H1 (cell line): ENCODE data around the gene PACC1. TPM values are rescaled to one million over a fixed set of nuclear protein-coding genes. Genes with fewer than 3 reads are reported as not detected.

Experiments
- CTCF ChIA-PET: fragments of 300-600 bp; sonication (Branson Sonifier 250); formaldehyde crosslinking; loops from one replicate; lab custom pipeline; 2021; ENCODE audit not compliant: partially characterized antibody; lab: Charles Lee
- POLR2A ChIA-PET: fragments of 300-600 bp; sonication (Branson Sonifier 250); formaldehyde crosslinking; loops from one replicate; lab custom pipeline; 2021; ENCODE audit warnings: inconsistent platforms; ENCODE audit not compliant: partially characterized antibody; lab: Charles Lee
- DNase-seq, 2 experiments: peaks; one replicate each; pipeline versions ENCODE4 v3.0.0 to v3.0.0-alpha.2; 2010 to 2022; ENCODE audit warnings: low spot score in 2 of 2, low read depth in 1 of 2, mixed read lengths in 1 of 2
- FAIRE-seq: peaks from 2 replicates; lab custom pipeline; 2011; peaks lifted over from hg19 to GRCh38; lab: Jason Lieb, UNC
- H2AFZ ChIP-seq: 2 replicates; pipeline ENCODE4 v1.8.1; 2012; ENCODE audit warnings: low read length, inconsistent platforms
- H2AK5ac ChIP-seq: 2 replicates; pipeline ENCODE4 v1.6.1; 2013; ENCODE audit warnings: low read depth, low read length
- H2BK120ac ChIP-seq: replicated peaks from 2 replicates; pipeline ENCODE3; 2013; ENCODE audit warnings: low read depth, low read length, inconsistent platforms
- H2BK12ac ChIP-seq: 2 replicates; pipeline ENCODE4 v1.6.1; 2013; ENCODE audit warnings: low read depth, low read length
- H2BK15ac ChIP-seq: 2 replicates; pipeline ENCODE4 v1.6.1; 2013; ENCODE audit warnings: low read length
- H2BK20ac ChIP-seq: 2 replicates; pipeline ENCODE4 v1.6.1; 2013; ENCODE audit warnings: low read length
- H2BK5ac ChIP-seq: 2 replicates; pipeline ENCODE4 v1.6.1; 2013; ENCODE audit warnings: low read depth, low read length
- H3K14ac ChIP-seq: 2 replicates; pipeline ENCODE4 v1.6.1; 2013; ENCODE audit warnings: inconsistent platforms; ENCODE audit not compliant: insufficient read length
- H3K18ac ChIP-seq: 2 replicates; pipeline ENCODE4 v1.6.1; 2013; ENCODE audit warnings: low read length; ENCODE audit errors: extremely low read depth
- H3K23ac ChIP-seq: 2 replicates; pipeline ENCODE4 v1.6.1; 2013; ENCODE audit warnings: inconsistent platforms; ENCODE audit not compliant: insufficient read length
- H3K23me2 ChIP-seq: 2 replicates; pipeline ENCODE4 v1.6.1; 2013; ENCODE audit warnings: low read depth, low read length
- H3K27ac ChIP-seq: 2 replicates; pipeline ENCODE4 v1.6.1; 2011; ENCODE audit warnings: low read depth, low read length, inconsistent platforms
- H3K27me3 ChIP-seq, 4 experiments: replicated peaks in 1 of 4; 1 replicate in 1 of 4; 2 replicates in 3 of 4; pipeline versions ENCODE4 v1.6.1 to v1.8.1; 2011 to 2013; ENCODE audit warnings: low read length in 3 of 4, mild to moderate bottlenecking in 3 of 4, inconsistent platforms in 2 of 4, mixed read lengths in 2 of 4, moderate library complexity in 1 of 4; ENCODE audit not compliant: control insufficient read depth in 3 of 4, insufficient read depth in 3 of 4; ENCODE audit errors: extremely low read depth in 1 of 4
- H3K36me3 ChIP-seq, 4 experiments: 2 replicates each; pipeline versions ENCODE4 v1.6.1 to v1.8.1; 2011 to 2013; ENCODE audit warnings: mild to moderate bottlenecking in 4 of 4, low read length in 3 of 4, moderate library complexity in 2 of 4, control low read depth in 1 of 4, inconsistent platforms in 1 of 4; ENCODE audit not compliant: insufficient read depth in 4 of 4, control insufficient read depth in 2 of 4
- H3K4ac ChIP-seq: replicated peaks from 2 replicates; pipeline ENCODE3; 2013; ENCODE audit warnings: low read length, low read depth, mixed read lengths, inconsistent platforms; ENCODE audit not compliant: insufficient read length
- H3K4me1 ChIP-seq, 4 experiments: replicated peaks in 1 of 4; 1 replicate in 1 of 4; 2 replicates in 3 of 4; pipeline versions ENCODE4 v1.6.1 to v1.8.1; 2011 to 2013; ENCODE audit warnings: low read length in 3 of 4, inconsistent platforms in 2 of 4, mixed read lengths in 1 of 4; ENCODE audit not compliant: insufficient read depth in 4 of 4, control insufficient read depth in 3 of 4
- H3K4me2 ChIP-seq, 2 experiments: 2 replicates each; pipeline versions ENCODE4 v1.6.1 to v1.8.1; 2011 to 2013; ENCODE audit warnings: low read depth in 2 of 2, low read length in 2 of 2, control low read depth in 1 of 2, inconsistent platforms in 1 of 2, mild to moderate bottlenecking in 1 of 2; ENCODE audit not compliant: insufficient read depth in 1 of 2
- H3K4me3 ChIP-seq, 4 experiments: fragments of 200-600, 300-600 bp in 1 of 4; sonication (generic), shearing (Covaris generic), sonication (Bioruptor Twin) in 1 of 4; 2 replicates each; pipeline versions ENCODE4 v1.5.1 to v1.8.1; 2011 to 2016; ENCODE audit warnings: low read length in 4 of 4, low read depth in 3 of 4, control low read depth in 2 of 4, inconsistent platforms in 2 of 4, mild to moderate bottlenecking in 2 of 4, mixed read lengths in 1 of 4, moderate library complexity in 1 of 4; ENCODE audit not compliant: insufficient read depth in 2 of 4; ENCODE audit errors: extremely low read depth in 1 of 4
- H3K56ac ChIP-seq: replicated peaks from 2 replicates; pipeline ENCODE3; 2013; ENCODE audit warnings: low read depth, mild to moderate bottlenecking, mixed read lengths, low read length, inconsistent platforms; ENCODE audit not compliant: insufficient read length
- H3K79me1 ChIP-seq: 2 replicates; pipeline ENCODE4 v1.6.1; 2013; ENCODE audit warnings: low read depth, low read length, control low read depth
- H3K79me2 ChIP-seq, 2 experiments: 2 replicates each; pipeline versions ENCODE4 v1.6.1 to v1.8.1; 2012 to 2013; ENCODE audit warnings: low read length in 2 of 2, mild to moderate bottlenecking in 2 of 2, inconsistent platforms in 1 of 2; ENCODE audit not compliant: insufficient read depth in 2 of 2, control insufficient read depth in 1 of 2
- H3K9ac ChIP-seq, 4 experiments: replicated peaks in 1 of 4; 1 replicate in 1 of 4; 2 replicates in 3 of 4; pipeline versions ENCODE4 v1.6.1 to v1.8.1; 2011 to 2013; ENCODE audit warnings: low read depth in 3 of 4, low read length in 3 of 4, control low read depth in 2 of 4, mild to moderate bottlenecking in 2 of 4, moderate library complexity in 2 of 4, inconsistent platforms in 1 of 4; ENCODE audit errors: extremely low read depth in 1 of 4
- H3K9me3 ChIP-seq, 2 experiments: 2 replicates each; pipeline versions ENCODE4 v1.6.1 to v1.8.1; 2012 to 2013; ENCODE audit warnings: mild to moderate bottlenecking in 2 of 2, moderate library complexity in 2 of 2, control low read depth in 1 of 2, inconsistent platforms in 1 of 2, low read depth in 1 of 2, low read length in 1 of 2, mixed read lengths in 1 of 2; ENCODE audit not compliant: insufficient read depth in 2 of 2
- H4K20me1 ChIP-seq, 2 experiments: replicated peaks in 1 of 2; 2 replicates each; pipeline versions ENCODE3 to v1.8.1; 2011 to 2013; ENCODE audit warnings: inconsistent platforms in 2 of 2, low read length in 2 of 2, mild to moderate bottlenecking in 1 of 2; ENCODE audit not compliant: insufficient read depth in 2 of 2, control insufficient read depth in 1 of 2
- H4K5ac ChIP-seq: 2 replicates; pipeline ENCODE4 v1.6.1; 2013; ENCODE audit warnings: low read length, low read depth, mixed read lengths, inconsistent platforms; ENCODE audit not compliant: insufficient read length
- H4K8ac ChIP-seq: 2 replicates; pipeline ENCODE4 v1.8.0; 2013; ENCODE audit warnings: mild to moderate bottlenecking, moderate library complexity, low read length, inconsistent platforms; ENCODE audit not compliant: insufficient read depth; ENCODE audit errors: extremely low read depth
- H4K91ac ChIP-seq: replicated peaks from 2 replicates; pipeline ENCODE3; 2013; ENCODE audit warnings: low read length, mixed read lengths, inconsistent platforms; ENCODE audit not compliant: insufficient read length
- RFX5 ChIP-seq: IDR thresholded peaks from 2 replicates; pipeline ENCODE4 v1.6.1; 2011; ENCODE audit warnings: low read depth, low read length, improper control_type of control experiment, borderline replicate concordance
- SRF ChIP-seq: IDR thresholded peaks from 2 replicates; pipeline ENCODE4 v1.6.1; 2011; ENCODE audit warnings: mild to moderate bottlenecking, low read depth, low read length, moderate library complexity
- WGBS, 2 experiments: shearing (Covaris generic) in 1 of 2; methylation state at CpG; one replicate each; pipeline versions ENCODE4 v1.1.6 to v1.1.7; 2013 to 2015; ENCODE audit warnings: low lambda C conversion rate in 2 of 2, mixed read lengths in 2 of 2, inconsistent platforms in 1 of 2, low coverage in 1 of 2, missing lambda C conversion rate in 1 of 2; ENCODE audit not compliant: insufficient replicate concordance in 2 of 2, insufficient coverage in 1 of 2, insufficient read length in 1 of 2; ENCODE audit errors: extremely low coverage in 1 of 2, missing lambda C conversion rate in 1 of 2; 5-methylcytosine and 5-hydroxymethylcytosine counted together
- polyA plus RNA-seq, 7 experiments: library from polyadenylated mRNA; depleted of rRNA in 3 of 7; stranded (reverse) in 5 of 7; unstranded in 2 of 7; fragments of >200 nt in 5 of 7; fragments of 200-250 nt in 2 of 7; gene quantifications; 1 replicate in 5 of 7; 2 replicates in 1 of 7; 4 replicates in 1 of 7; pipeline versions ENCODE4 v1.2.1 to v1.2.3, GENCODE V29; 2011 to 2013; ENCODE audit warnings: missing spikeins in 2 of 7, mixed read lengths in 2 of 7
- total RNA-seq: library from RNA; stranded (reverse); fragmentation: NEBNext Ultra II Directional; extraction: Animal tissue kit (Norgen Biotek cat#: 25700); gene quantifications from 2 replicates; pipeline ENCODE4 v1.2.1, GENCODE V29; 2021

Gene PACC1
- total and polyA plus RNA-seq, 2 of the 8 experiments (the other 6 are each of a cell fraction or from before 2014, with no cell fraction given), result 18.8 to 23.5 TPM

DNA sequence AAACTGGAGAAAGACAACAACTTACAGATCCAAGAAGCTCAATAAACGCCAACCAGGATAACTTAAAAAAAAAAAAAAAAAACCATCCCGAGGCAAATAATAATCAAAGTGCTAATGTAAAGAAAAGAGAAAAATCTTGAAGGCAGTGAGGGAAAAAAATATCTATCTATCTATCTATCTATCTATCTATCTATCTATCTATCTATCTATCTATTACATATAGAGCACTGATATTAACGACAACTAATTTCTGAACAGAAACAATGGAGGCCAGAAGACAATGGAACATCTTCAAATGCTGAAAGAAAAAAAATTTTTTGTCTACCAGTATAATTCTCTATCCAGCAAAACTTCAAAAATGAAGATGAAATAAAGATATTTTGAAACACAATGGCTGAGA, 18.0 kb downstream of the PACC1 start:
- Histone ChIP-seq H3K4me1 (no peaks in the 10 kb centered on the region), H2AK5ac (no peak overlapping the region), H3K4me2 (no peak overlapping the region), H3K79me1 (no peaks in the 10 kb centered on the region; the same call in 1 of the 2 replicates), H2AFZ (no peak overlapping the region), H2BK5ac (no peak overlapping the region), H3K79me2 (peaks cover 0 to 8% of the 10 kb centered on the region in 2 experiments; a peak in 1 of 4 replicates), H3K23me2 (no peaks in the 10 kb centered on the region), H4K91ac (no peak overlapping the region), H3K36me3 (peaks cover 0 to 29% (median 9%) of the 10 kb centered on the region in 4 experiments; a peak in 4 of 8 replicates), H2BK20ac (no peak overlapping the region), H3K27ac (no peak overlapping the region), H3K4ac (no peak overlapping the region), H3K9ac (no peak overlapping the region), H4K20me1 (no peaks in the 10 kb centered on the region), H3K14ac (no peak overlapping the region), H3K23ac (no peak overlapping the region), H3K18ac (no peak overlapping the region), H3K56ac (no peak overlapping the region), H3K4me3 (no peak overlapping the region), H3K9me3 (peaks cover 7 to 11% of the 10 kb centered on the region in 2 experiments; a peak in 2 of 4 replicates), H4K5ac (no peak overlapping the region), H2BK120ac (no peak overlapping the region), H2BK15ac (no peak overlapping the region), H2BK12ac (no peak overlapping the region), H3K27me3 (no peaks in the 10 kb centered on the region), H4K8ac (no peak overlapping the region)
- CTCF ChIA-PET, result interaction anchor here (0.6 kb wide), 3 partner anchors 18 to 1328 kb away, joined by 3 read pairs; partner anchors contain the start of gene PACC1
- no peak for FAIRE-seq
- no peak for TF ChIP-seq RFX5
- no peak for TF ChIP-seq SRF
- no peak for DNase-seq
- POLR2A ChIA-PET, result no interaction called here
- WGBS, 2 experiments, result 94% methylated on average over 3 of the region's 3 CpGs; no CpG with 5 or more reads in 1 of the 2 experiments
